NCI-H1105 treated with DMSO at 0.1 percent for 48 hours (cell line): Measurements from ENCODE around the gene RAB5IF.
"Not testable (repeated sequence)": the region's sequence is repeated elsewhere in the genome, so short reads cannot be mapped to it uniquely, and the experiment has no call there.

Source experiments
- DNase-seq: peaks from one replicate; lab custom pipeline; 2025; lab: John Stamatoyannopoulos, UW

The RAB5IF gene

DNA sequence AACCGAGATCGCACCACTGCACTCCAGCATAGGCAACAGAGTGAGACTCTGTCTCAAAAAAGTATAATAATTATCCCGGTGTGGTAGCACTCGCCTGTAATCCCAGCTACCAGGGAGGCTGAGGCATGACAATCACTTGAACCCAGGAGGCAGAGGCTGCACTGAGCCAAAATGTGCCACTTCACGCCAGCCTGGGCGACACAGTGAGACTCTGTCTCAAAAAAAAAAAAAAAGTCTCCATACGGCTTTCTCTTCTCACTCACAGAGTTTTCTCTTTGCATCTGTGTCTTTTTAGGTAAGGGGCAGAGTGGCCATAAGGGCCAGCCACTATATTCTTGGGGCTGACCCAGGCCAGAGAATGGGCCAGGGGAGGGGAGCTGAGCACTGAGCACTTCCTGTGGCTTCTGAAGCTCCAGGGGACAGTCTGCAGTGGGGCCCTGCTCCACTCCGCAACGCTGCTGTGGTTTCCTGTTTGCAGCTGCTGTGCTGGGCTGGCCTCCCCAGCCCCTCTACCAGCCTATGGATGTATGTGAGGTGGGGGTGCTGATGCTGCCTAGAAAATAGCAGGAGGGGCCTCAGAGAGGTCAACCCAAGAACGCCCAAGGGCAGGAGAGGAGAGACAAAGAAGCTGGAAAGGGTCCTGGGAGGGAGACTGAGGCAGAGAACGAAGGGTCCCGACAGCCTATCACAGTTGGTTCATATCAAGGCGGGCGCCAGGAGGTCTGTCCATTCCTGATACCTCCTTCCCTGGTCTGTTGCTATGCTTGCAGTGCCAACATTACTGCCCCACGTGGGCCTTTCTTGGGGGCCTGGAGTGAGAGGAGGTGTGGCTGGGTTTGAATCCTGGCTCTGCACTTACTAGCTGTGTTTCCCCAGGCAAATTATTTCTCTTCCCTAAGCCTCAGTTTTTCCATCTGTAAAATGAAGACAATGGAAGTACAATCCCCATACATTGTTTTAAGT lies 24.4 kb downstream of the RAB5IF start:
- DNase-seq, result no peak

DNA sequence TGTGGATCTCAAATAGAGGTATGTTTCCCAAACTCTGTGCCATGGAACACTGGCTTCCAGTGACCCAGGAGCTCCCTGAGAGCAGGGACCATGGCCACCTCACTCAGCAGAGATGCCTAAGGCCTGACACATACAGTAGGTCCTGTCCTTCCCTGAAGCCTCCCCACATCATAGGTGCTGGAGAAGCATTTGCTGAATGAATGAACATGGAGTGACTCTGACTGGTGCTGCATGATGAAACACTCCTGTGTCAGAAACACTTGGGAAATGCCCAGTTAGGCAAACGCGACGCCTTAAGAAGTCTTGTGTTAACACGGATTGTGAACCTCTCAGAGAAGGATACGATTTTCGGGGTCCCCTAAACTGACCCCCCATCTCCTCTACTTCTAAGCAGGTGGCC lies 26.1 kb downstream of the RAB5IF start:
- DNase-seq, result no peak

DNA sequence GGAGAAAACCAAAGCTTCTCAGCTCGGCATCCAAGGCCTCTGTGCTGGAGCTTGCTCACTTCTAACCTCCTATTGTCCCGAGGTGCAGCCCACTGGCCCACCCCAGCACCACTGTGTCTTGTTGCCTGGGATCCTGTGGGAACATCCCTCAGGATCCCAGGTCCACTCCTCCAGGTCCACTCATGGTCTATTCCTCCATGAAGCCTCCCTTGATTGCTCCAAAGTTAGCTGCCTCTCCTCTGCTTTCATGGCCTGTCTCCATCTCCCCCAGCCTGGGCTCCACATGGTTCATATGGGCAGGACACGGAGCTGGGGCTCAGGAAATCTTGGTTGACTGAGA lies 26.5 kb downstream of the RAB5IF start:
- no peak for DNase-seq

DNA sequence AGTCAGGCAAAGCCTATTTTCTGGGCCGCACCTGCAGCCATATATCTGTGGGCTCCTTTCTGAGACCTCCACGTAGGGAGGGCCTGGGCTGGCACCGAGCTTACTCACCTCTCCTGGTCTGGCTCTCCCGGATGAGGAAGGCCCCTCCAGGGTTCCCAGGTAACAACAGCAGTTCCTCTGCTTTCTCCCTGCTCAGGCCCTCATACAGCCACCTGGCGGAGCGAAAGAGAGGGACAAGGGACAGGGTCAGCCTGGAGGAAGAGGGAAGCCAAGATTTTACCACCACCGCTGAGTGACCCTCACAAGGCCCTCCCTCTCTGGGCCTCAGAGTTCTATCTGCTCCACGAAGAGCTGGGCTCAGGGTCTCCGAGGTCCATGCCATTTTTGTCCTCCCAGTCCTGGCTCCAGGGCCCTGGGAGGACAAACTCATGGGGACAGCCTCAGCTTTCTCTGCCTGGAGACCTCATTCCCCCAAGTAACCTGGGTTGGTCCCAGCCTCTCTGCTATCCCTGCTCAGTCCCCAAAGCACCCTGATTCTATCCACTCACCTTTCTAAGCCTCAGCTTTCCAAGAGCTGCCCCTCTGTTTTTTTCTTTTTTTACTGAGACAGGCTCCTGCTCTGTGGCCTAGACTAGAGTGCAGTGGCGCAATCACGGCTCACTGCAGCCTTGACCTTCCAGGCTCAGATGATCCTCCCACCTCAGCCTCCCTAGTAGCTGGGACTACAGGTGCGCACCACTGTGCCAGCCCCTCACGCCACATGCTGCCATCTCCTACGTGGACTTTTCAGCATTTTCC lies 27.1 kb downstream of the RAB5IF start:
- no peak for DNase-seq

DNA sequence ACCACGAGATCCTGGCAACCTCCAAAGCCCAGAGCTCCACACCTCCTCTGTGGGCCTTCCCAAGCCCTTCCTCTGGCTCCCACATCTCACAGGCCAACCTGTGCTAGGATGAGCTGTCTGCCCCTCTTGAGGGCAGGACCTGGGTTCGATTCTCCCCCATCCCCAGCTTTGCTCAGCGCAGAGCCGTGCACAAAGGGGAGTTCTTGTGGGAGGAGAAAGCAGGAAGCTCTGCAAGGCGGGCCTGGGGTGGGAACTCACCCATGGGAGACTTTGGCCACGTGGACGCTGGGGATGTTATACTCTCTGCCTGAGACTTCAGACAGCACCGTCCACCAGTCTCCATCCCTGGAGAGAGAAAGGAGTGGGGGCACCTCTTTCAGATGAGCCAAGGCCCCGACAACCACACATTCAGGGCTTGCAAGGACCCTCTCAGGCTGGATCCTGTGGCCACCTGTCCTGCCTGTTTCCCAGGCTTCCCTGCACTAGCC lies 27.8 kb downstream of the RAB5IF start:
- no peak for DNase-seq

DNA sequence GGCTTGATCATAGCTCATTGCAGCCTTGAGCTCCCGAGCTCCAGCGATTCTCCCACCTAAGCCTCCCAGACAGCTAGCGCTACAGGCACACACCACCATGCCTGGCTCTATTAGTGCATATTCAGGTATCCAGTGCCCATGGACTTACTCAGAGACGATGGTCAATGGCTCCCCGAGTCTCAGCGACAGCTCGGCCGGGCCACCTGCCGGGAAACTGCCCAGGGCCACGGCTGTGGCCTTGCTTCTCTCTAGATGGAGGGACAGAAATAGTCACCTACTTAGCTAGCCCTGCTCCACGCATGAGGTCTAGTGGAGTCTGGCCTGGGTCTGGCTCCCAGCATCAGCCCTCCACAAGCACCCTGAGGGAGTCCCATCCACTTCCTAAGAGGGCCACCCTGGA lies 28.8 kb downstream of the RAB5IF start:
- no peak for DNase-seq

DNA sequence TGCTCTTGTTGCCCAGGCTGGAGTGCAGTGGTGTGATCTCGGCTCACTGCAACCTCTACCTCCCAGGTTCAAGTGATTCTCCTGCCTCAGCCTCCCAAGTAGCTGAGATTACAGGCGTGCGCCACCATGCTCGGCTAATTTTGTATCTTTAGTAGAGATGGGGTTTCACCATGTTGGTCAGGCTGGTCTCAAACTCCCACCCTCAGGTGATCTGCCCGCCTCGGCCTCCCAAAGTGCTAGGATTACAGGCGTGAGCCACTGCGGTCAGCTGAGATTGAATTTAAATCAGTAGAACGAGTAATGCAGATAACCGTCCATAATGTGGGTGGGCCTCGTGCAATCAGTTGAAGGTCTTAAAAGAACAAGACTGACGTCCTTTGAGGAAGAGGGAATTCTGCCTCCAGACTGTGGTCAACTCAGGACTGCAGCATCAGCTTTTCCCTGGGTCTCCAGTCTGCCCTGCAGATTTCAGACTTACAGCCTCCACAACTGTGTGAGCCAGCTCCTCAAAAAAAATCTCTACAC lies 33.4 kb downstream of the RAB5IF start:
- not testable (repeated sequence) for DNase-seq

DNA sequence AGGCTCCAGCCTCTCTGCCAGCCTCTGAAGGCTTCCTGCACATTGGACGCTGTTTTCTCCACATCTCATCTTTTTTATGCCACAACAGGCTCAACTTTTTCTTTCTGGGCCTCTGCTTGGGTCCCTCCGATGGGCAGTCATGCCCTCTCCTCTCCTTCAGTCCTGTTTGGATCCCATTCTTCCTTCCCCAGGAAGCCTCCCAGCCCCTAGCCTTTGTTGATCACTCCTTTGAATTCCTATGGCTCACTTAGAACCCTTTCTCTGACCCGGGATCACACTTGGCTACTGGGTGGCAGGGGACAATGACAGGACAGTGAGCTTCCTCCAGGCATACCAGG lies 35.9 kb downstream of the RAB5IF start:
- no peak for DNase-seq

DNA sequence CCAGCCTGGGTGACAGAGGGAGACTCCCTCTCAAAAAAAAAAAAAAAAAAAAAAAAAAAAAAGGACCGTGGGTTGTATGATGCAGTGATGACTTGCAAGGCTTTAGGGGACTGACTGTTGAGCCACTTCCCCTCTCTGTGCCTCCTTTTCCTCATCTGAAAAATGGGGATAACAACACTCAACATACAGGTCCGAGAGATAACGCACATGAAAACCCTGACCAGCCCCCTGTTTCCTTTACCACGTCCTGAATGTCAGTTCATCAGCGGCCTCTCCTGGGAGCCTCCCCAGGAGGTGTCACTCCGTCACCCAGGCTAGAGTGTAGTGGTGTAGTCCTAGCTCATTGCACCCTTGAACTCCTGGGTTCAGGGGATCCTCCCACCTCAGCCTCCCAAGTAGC lies 36.6 kb downstream of the RAB5IF start:
- DNase-seq, result no peak

DNA sequence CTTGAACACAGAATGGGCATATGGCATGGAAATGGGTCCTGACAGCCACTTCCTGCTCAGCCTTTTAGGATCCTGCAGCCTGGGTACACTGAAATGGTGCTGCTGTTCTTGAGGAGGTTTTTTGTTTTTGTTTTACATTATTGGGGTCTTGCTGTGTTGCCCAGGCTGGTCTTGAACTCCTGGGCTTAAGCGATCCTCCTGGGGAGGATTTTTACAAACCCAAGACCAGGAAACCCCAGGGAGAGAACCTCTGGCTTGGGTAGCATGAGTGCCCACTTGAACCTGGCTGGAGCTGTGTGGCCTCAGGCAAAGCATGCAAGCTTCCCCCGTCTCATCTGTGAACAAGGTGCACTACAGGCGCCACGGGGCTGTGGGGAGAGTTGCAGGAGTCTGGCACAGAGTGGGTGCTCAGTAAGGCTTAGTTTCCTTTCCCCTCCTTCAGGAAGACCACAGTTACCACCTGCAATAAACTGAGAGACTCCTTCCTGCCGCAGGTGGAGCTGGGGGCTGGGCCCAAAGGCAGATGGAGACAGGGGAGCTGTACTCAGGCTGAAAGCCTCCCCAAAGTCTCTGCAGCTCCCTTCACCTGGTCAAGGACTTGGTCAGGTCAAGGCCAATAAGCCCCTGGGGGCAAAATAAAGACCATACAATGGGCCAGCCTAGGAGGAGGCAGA lies 38.6 kb downstream of the RAB5IF start:
- no peak for DNase-seq

DNA sequence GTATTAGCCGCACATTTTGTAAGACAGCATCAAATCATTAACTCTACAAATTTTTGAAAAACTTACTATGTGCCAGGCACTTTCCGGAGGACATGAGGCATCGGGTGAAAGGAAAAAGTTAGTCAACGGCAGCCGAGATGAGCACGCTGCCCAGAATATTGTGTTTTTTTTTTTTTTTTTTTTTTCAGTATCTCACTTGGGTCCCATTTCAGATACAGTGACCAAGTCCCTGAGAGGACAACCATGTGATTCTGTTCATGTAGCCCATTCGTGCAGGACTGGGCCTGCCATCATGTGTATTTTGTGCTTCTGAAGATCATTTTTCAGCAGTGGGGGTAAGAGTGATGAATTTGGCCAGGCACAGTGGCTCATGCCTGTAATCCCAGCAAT lies 39.1 kb downstream of the RAB5IF start:
- DNase-seq, result no peak

DNA sequence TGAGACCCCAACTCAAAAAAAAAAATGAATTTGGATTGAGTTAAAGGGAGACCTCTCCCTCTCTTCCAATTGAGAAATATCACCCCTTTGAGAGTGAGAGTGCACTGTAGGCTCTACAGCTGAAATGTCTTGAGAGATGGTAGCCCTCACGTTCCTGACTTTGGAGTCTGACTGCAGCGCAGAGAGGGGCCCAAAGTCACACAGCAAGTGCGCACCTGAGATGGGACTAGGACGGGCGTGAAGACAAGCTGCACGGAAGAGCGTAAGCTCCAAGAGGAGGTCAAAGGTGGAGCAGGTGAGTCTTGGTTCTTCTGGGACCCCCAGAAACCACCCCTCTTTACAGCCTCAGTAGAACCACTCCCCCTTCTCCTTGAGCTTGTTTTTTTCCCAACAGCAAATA lies 39.8 kb downstream of the RAB5IF start:
- no peak for DNase-seq

DNA sequence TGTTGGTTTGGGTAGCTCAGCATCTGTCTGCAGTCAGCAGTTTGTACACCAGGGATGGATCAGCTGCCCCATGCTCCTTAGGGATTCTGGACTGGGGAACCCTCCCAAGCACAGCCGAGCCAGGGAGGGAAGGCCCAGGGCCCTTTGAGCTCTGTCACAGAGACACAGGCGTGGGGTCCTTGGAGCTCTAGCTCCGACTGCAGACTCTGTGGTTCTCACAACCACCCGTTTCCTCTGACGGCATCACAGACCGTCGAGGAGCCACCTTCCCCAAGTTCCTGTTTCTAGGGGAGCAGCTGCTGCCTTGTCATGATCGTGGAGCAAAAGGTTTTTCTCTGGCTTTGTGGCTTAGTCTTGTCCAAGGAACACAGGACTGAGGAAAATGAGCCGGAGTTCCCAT lies 40.4 kb downstream of the RAB5IF start, which contains the start of gene SLA2:
Gene SLA2 (minus strand): TSS at position 199 of the 400 bp plus-strand sequence. CDS start 4,861 bp downstream, outside the sequence.
- DNase-seq, result no peak

DNA sequence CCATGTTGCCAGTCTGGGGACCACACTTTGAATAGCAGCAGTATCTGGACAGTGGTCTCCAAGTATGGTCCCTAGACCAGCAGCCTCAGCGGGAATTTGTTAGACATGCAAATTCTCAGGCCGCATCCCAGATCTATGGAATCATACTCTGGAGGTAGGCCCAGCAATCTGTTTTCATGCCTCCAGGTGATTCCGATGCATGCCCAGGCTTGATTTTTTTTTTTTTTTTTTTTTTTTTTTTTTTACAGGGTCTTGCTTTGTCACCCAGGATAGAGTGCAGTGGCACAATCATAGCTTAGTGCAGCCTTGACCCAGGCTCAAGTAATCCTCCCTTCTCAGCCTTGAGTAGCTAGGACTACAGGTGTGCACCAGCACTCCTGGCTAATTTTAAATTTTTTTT lies 41.1 kb downstream of the RAB5IF start:
- DNase-seq, result no peak

DNA sequence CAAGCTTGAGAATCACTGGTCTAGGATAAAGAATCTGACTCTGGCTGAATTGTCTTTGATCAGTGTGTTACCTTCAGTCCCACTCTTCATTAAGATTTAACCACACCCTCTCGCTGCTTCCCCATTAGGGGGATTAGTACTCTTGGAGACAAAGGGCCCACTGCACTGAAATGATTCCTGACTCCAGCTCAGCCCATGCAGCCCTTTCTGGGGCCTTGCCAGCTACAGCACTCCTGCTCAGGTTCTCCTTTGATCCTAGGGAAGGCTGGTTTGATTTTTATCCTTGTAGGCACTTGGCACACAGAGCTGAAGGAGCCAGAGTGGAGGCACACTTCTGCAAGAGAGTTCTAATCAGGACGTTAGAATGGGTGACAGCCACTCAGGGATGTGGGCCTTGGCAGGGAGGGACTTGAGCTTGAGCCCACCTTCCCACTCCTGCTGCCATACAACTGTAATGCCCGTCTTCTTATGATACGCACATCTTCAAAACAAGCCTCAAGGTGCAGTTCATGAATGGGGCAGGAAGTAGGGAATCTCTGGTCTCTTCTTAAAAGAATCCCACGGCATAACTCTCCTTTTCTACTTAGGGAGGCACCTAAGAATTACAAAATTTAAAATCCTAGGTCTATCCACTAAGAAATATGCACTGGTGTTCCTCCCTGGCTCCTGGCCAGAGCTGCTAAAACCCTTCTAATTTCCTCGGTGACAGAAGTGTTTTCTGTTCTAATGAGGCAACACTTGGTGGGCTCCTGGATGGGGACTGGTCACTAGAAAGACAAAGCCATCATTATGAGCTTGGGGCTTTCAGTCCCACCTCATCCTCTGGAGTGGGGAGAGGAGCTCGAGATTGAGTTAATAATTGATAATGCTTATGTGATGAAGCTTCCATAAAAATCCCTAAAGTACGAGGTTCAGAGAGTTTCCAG lies 41.9 kb downstream of the RAB5IF start:
- no peak for DNase-seq

DNA sequence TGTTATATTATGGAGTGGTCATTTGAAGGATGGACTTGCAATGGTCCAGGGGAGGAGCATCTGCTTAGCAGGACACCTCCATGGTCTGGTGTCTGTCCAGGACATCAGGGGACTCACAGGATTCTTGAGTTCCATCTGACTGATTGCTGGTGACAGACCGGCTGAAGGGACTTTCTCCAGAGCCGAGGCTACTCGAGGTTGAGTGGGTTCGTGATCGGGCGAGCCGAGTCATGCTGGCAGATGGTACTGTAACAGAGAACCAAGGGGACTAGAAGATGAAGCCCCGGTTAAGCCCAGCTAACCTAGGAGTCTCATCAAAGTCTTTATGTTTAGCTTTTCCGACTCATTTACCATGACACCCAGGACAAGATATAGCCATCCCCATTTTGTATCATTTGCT lies 47.9 kb downstream of the RAB5IF start:
- DNase-seq, result no peak

DNA sequence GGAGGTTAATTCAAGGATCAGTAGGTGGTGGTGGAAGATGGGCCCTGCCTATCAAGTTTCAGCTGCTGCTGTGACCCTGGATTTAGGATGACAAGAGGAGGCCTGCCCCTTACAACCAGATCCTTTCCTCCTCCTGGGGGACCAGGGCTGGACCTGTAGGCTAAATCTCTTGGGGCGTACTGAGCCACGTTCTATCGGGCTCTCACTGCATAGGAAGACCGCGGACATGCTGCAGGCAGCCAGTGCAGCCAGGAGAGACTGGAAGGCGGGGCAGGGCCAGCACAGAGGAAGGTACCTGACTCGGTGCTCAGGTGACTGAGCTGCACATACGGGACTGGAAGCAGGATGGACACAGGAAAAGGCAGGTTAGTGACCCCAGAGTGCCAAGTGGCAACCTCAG lies 48.9 kb downstream of the RAB5IF start:
- no peak for DNase-seq

DNA sequence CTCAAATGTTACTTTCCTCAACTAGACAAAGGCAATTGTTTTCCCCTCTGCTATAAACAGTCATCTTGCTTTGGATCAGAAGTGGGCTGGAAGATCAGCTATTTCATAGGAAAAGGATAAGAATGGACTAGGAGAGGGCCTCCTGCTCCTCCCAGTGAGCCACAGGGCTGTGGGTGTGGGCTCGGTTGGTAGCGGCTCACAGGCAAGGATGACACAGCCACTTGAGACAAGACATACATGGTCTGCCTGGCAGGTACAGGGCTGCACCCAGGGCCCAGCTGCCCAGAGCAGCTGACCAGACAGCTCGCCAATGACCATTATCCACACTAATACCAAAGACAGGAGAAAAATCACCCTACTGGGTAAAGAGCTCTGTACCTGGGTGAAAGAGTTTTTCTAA lies 49.4 kb downstream of the RAB5IF start:
- no peak for DNase-seq

DNA sequence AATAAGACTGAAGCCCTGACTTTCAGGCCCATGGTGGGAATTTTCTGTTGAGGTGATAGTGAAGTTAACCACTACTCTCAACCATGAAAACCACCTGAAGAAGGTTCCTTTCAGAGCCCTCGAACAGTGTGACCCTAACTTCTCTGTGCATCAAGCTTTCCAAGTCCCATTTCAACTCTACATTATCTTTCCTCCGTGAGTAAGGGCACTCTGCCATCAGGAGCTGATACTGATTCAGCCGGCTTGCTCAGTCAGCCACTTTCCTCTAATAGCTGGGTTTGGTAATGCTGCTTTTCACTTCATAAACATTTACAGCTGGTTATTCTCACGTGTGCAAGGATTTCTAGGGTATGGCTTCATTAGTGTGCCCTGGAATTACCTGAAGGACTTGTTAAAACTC lies 51.2 kb downstream of the RAB5IF start:
- DNase-seq, result no peak

DNA sequence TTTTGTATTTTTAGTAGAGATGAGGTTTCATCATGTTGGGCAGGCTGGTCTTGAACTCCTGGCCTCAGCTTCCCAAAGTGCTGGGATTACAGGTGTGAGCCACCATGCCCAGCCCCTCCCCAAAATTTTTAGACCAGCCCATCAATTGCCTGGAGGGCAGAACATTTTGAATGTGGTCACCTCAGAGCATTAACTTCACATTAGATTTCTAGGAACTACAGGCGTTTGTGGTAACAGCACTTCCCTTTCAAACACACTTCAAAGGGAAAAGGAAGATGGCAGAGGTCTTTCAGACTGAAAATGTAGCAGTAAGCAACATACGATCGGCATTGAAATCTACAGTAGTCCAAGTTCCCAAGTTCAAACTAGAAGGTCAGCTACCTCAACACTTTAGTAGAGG lies 52.7 kb downstream of the RAB5IF start:
- DNase-seq, result no peak
